NOMO-1 treated with DMSO at 0.1 percent for 48 hours (cell line): ENCODE measurements around the gene NKAIN2.
"Not testable (repeated sequence)": the region's sequence is repeated elsewhere in the genome, so short reads cannot be mapped to it uniquely, and the experiment has no call there.

Experiments used
- DNase-seq: peaks from one replicate; lab custom pipeline; 2025; ENCODE audit not compliant: unreplicated experiment; lab: John Stamatoyannopoulos, UW

Gene NKAIN2

GRCh38 chr6:124190256-124190655, 386.6 kb downstream of the NKAIN2 start:
- no peak for DNase-seq

- DNase-seq = no peak
Observed at GRCh38 chr6:124193132-124193531, 389.5 kb downstream of the NKAIN2 start.

- no peak for DNase-seq
Observed at GRCh38 chr6:124197148-124197547, 393.5 kb downstream of the NKAIN2 start.

GRCh38 chr6:124199286-124199685, 395.6 kb downstream of the NKAIN2 start:
- DNase-seq = no peak

- no peak for DNase-seq
Observed at GRCh38 chr6:124200661-124201060, 397.0 kb downstream of the NKAIN2 start.

GRCh38 chr6:124203101-124203811, 399.6 kb downstream of the NKAIN2 start:
- no peak for DNase-seq

- no peak for DNase-seq
Observed at GRCh38 chr6:124203812-124204167, 400.1 kb downstream of the NKAIN2 start.

GRCh38 chr6:124205921-124206320, 402.3 kb downstream of the NKAIN2 start:
- DNase-seq = no peak

- DNase-seq = no peak
Observed at GRCh38 chr6:124223611-124224345, 420.1 kb downstream of the NKAIN2 start.

- no peak for DNase-seq
Observed at GRCh38 chr6:124226396-124226795, 422.7 kb downstream of the NKAIN2 start.

- no peak for DNase-seq
Observed at GRCh38 chr6:124233221-124233620, 429.6 kb downstream of the NKAIN2 start.

- DNase-seq = no peak
Observed at GRCh38 chr6:124234801-124235200, 431.1 kb downstream of the NKAIN2 start.

- no peak for DNase-seq
Observed at GRCh38 chr6:124237911-124238310, 434.2 kb downstream of the NKAIN2 start.

- not testable (repeated sequence) for DNase-seq
Observed at GRCh38 chr6:124238408-124238807, 434.7 kb downstream of the NKAIN2 start.

- no peak for DNase-seq
Observed at GRCh38 chr6:124254941-124255685, 451.4 kb downstream of the NKAIN2 start.

- DNase-seq = no peak
Observed at GRCh38 chr6:124260337-124260736, 456.7 kb downstream of the NKAIN2 start.

GRCh38 chr6:124269733-124270132, 466.1 kb downstream of the NKAIN2 start:
- no peak for DNase-seq

- DNase-seq = no peak
Observed at GRCh38 chr6:124273701-124274100, 470.0 kb downstream of the NKAIN2 start.

- DNase-seq = no peak
Observed at GRCh38 chr6:124282541-124282940, 478.9 kb downstream of the NKAIN2 start.

- no peak for DNase-seq
Observed at GRCh38 chr6:124283486-124283885, 479.8 kb downstream of the NKAIN2 start.

- DNase-seq = no peak
Observed at GRCh38 chr6:124285146-124285545, 481.5 kb downstream of the NKAIN2 start.
